ENCODE data around the gene SLC51B.

The SLC51B gene

GRCh38 chr15:65076486-65077290, 31.5 kb downstream of the SLC51B start, which contains the start of gene KBTBD13:
Gene KBTBD13, plus strand, starts transcription at chr15:65076746. Its CDS starts 70 bp downstream, at chr15:65076816.
- no peak for TF ChIP-seq CTCF (IDR thresholded peaks at IDR 0.05; ENCODE audit: low read depth, low read length)
- H3K4me3 ChIP-seq (replicated peaks in 1 of 2; ENCODE audit: low read depth in 2 of 2, low read length in 2 of 2): no peak within 1 kb of the TSS

GRCh38 chr15:65077291-65077980, 32.2 kb downstream of the SLC51B start:
- no peak overlapping the region for H3K4me3 ChIP-seq (replicated peaks in 1 of 2; ENCODE audit: low read depth in 2 of 2, low read length in 2 of 2)
- no peak for DNase-seq (ENCODE audit: low read depth in 2 of 2)
- no peak for TF ChIP-seq CTCF (IDR thresholded peaks at IDR 0.05; ENCODE audit: low read depth, low read length)

More at GRCh38 chr15:65076486-65077290, 31.5 kb downstream of the SLC51B start, which contains the start of gene KBTBD13:
- DNase-seq (ENCODE audit: low read depth in 2 of 2): no peak

- TF ChIP-seq CTCF (IDR thresholded peaks at IDR 0.05; ENCODE audit: low read depth, low read length): peak; percentile 76
- peak; percentile 70 to 72 for DNase-seq (ENCODE audit: low read depth in 2 of 2)
- H3K4me3 ChIP-seq (replicated peaks in 1 of 2; ENCODE audit: low read depth in 2 of 2, low read length in 2 of 2): no peak overlapping the region
Observed at GRCh38 chr15:65077981-65078352, 32.8 kb downstream of the SLC51B start.

GRCh38 chr15:65079580-65079979, 34.4 kb downstream of the SLC51B start:
- DNase-seq (ENCODE audit: low read depth in 2 of 2): no peak
- TF ChIP-seq CTCF (IDR thresholded peaks at IDR 0.05; ENCODE audit: low read depth, low read length): no peak
- H3K4me3 ChIP-seq (replicated peaks in 1 of 2; ENCODE audit: low read depth in 2 of 2, low read length in 2 of 2): no peak overlapping the region

GRCh38 chr15:65081270-65081669, 36.1 kb downstream of the SLC51B start:
- no peak for DNase-seq (ENCODE audit: low read depth in 2 of 2)
- TF ChIP-seq CTCF (IDR thresholded peaks at IDR 0.05; ENCODE audit: low read depth, low read length): no peak
- H3K4me3 ChIP-seq (replicated peaks in 1 of 2; ENCODE audit: low read depth in 2 of 2, low read length in 2 of 2): no peak overlapping the region

- no peak for TF ChIP-seq CTCF (IDR thresholded peaks at IDR 0.05; ENCODE audit: low read depth, low read length)
- DNase-seq (ENCODE audit: low read depth in 2 of 2): no peak
- no peak overlapping the region for H3K4me3 ChIP-seq (replicated peaks in 1 of 2; ENCODE audit: low read depth in 2 of 2, low read length in 2 of 2)
Observed at GRCh38 chr15:65081758-65082157, 36.6 kb downstream of the SLC51B start.
